ENCODE data around the gene PILRB.

DNA sequence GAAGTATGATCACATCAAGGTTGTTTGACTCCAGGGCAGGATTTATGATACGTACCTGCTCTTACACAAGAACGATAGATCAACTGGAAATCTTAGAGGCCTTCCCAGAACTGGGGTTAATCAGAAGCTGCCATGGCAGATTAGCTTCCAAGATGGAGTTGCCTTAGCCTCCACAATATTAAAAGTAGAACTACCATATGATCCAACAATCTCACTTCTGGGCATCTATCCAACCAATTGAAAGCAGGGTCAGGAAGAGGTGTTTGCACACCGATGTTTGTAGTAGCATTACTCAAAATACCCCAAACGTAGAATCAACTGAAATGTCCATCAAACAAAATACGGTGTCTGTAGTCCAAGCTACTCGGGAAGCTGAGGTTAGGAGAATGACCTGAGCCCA is 6.6 kb downstream of the PILRB start:
- TF ChIP-seq, protein P1, sequence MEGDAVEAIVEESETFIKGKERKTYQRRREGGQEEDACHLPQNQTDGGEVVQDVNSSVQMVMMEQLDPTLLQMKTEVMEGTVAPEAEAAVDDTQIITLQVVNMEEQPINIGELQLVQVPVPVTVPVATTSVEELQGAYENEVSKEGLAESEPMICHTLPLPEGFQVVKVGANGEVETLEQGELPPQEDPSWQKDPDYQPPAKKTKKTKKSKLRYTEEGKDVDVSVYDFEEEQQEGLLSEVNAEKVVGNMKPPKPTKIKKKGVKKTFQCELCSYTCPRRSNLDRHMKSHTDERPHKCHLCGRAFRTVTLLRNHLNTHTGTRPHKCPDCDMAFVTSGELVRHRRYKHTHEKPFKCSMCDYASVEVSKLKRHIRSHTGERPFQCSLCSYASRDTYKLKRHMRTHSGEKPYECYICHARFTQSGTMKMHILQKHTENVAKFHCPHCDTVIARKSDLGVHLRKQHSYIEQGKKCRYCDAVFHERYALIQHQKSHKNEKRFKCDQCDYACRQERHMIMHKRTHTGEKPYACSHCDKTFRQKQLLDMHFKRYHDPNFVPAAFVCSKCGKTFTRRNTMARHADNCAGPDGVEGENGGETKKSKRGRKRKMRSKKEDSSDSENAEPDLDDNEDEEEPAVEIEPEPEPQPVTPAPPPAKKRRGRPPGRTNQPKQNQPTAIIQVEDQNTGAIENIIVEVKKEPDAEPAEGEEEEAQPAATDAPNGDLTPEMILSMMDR (conservative IDR thresholded peaks at IDR 0.05; ENCODE audit: low read depth, low read length) = no peak
- TF ChIP-seq EZH2 (IDR thresholded peaks at IDR 0.05; ENCODE audit: low read length, unreplicated experiment) (no peak), EZH2phosphoT487 (IDR thresholded peaks at IDR 0.05; ENCODE audit: borderline replicate concordance, low read length) (no peak)

Measured in PC-3 (cell line).